DMS153 (cell line): ENCODE measurements around the gene BANP.

Source experiments
- DNase-seq: peaks from one replicate; lab custom pipeline; 2025; lab: John Stamatoyannopoulos, UW

BANP gene

GRCh38 chr16:87951552-87952538 is 611 bp downstream of the BANP start:
- DNase-seq: no peak

GRCh38 chr16:87952751-87953150 is 1.5 kb downstream of the BANP start:
- DNase-seq: no peak

- no peak for DNase-seq
These were observed 2.3 kb downstream of the BANP start for GRCh38 chr16:87953308-87954215.

GRCh38 chr16:87954361-87954760 is 3.1 kb downstream of the BANP start:
- DNase-seq: no peak

GRCh38 chr16:87954826-87955225 is 3.6 kb downstream of the BANP start:
- no peak for DNase-seq

GRCh38 chr16:87955302-87956097 is 4.3 kb downstream of the BANP start:
- DNase-seq: no peak

- DNase-seq: no peak
These were observed 4.8 kb downstream of the BANP start for GRCh38 chr16:87956098-87956364.

GRCh38 chr16:87956365-87957231 is 5.4 kb downstream of the BANP start:
- no peak for DNase-seq

GRCh38 chr16:87957296-87958094 is 6.3 kb downstream of the BANP start:
- no peak for DNase-seq

GRCh38 chr16:87958632-87959031 is 7.4 kb downstream of the BANP start:
- DNase-seq: no peak

- DNase-seq: no peak
These were observed 8.3 kb downstream of the BANP start for GRCh38 chr16:87959391-87959990.

- no peak for DNase-seq
These were observed 9.1 kb downstream of the BANP start for GRCh38 chr16:87960296-87960695.

- no peak for DNase-seq
These were observed 9.6 kb downstream of the BANP start for GRCh38 chr16:87960852-87961251.

- no peak for DNase-seq
These were observed 10.4 kb downstream of the BANP start for GRCh38 chr16:87961623-87962022.

- DNase-seq: no peak
These were observed 12.2 kb downstream of the BANP start for GRCh38 chr16:87963400-87963799.

GRCh38 chr16:87964049-87964659 is 12.9 kb downstream of the BANP start:
- no peak for DNase-seq

- DNase-seq: no peak
These were observed 14.2 kb downstream of the BANP start for GRCh38 chr16:87965417-87965816.

- no peak for DNase-seq
These were observed 14.9 kb downstream of the BANP start for GRCh38 chr16:87966064-87966645.

GRCh38 chr16:87966685-87967185 is 15.5 kb downstream of the BANP start:
- DNase-seq: no peak
